ENCODE measurements around the gene GSTCD. TPM values are rescaled to one million over a fixed set of nuclear protein-coding genes. Genes with fewer than 3 reads are reported as not detected.

GSTCD gene
- total RNA-seq, 1 donor from 2014 or later = 9.1 TPM

GRCh38 chr4:105805501-105806120 is 97.0 kb downstream of the GSTCD start:
- TF ChIP-seq POLR2A (IDR thresholded peaks at IDR 0.05) (no peak), POLR2AphosphoS5 (IDR thresholded peaks at IDR 0.05; ENCODE audit: insufficient read depth in 1 of 2, low read depth in 1 of 2) (no peak), CTCF (IDR thresholded peaks at IDR 0.05) (no peak)
- Histone ChIP-seq H3K36me3 (no peaks in the 10 kb centered on the region), H3K27me3 (no peaks in the 10 kb centered on the region), H3K4me3 (no peak overlapping the region), H3K9me3 (no peaks in the 10 kb centered on the region), H3K4me1 (peaks cover 3% of the 10 kb centered on the region), H3K27ac (no peak overlapping the region)
- DNase-seq (ENCODE audit: extremely low spot score in 2 of 2) = no peak
- intact Hi-C loops (cut with DNase I) = no loop called here

GRCh38 chr4:105807496-105807895 is 98.9 kb downstream of the GSTCD start:
- Histone ChIP-seq H3K27ac (no peak overlapping the region), H3K36me3 (no peaks in the 10 kb centered on the region), H3K27me3 (no peaks in the 10 kb centered on the region), H3K4me3 (no peak overlapping the region), H3K9me3 (no peaks in the 10 kb centered on the region), H3K4me1 (peaks cover 3% of the 10 kb centered on the region)
- intact Hi-C loops (cut with DNase I) = no loop called here
- TF ChIP-seq POLR2A (IDR thresholded peaks at IDR 0.05) = no peak
- no peak for TF ChIP-seq POLR2AphosphoS5 (IDR thresholded peaks at IDR 0.05; ENCODE audit: insufficient read depth in 1 of 2, low read depth in 1 of 2)
- TF ChIP-seq CTCF (IDR thresholded peaks at IDR 0.05) = no peak
- no peak for DNase-seq (ENCODE audit: extremely low spot score in 2 of 2)

GRCh38 chr4:105808030-105808749 is 99.6 kb downstream of the GSTCD start:
- Histone ChIP-seq H3K36me3 (no peaks in the 10 kb centered on the region), H3K27me3 (no peaks in the 10 kb centered on the region), H3K27ac (no peak overlapping the region), H3K9me3 (no peaks in the 10 kb centered on the region), H3K4me1 (peaks cover 3% of the 10 kb centered on the region), H3K4me3 (peak overlapping the region; percentile 23 to 30)
- no peak for DNase-seq (ENCODE audit: extremely low spot score in 2 of 2)
- TF ChIP-seq POLR2A (IDR thresholded peaks at IDR 0.05) (no peak), POLR2AphosphoS5 (IDR thresholded peaks at IDR 0.05; ENCODE audit: insufficient read depth in 1 of 2, low read depth in 1 of 2) (no peak), CTCF (IDR thresholded peaks at IDR 0.05) (no peak)
- intact Hi-C loops (cut with DNase I) = no loop called here

- no peaks in the 10 kb centered on the region for H3K9me3 ChIP-seq
- H3K27ac ChIP-seq = no peak overlapping the region
- peak overlapping the region; percentile 23 to 30 for H3K4me3 ChIP-seq
- H3K4me1 ChIP-seq = peaks cover 3% of the 10 kb centered on the region
- no peak for DNase-seq (ENCODE audit: extremely low spot score in 2 of 2)
- intact Hi-C loops (cut with DNase I) = no loop called here
- no peaks in the 10 kb centered on the region for H3K36me3 ChIP-seq
- TF ChIP-seq POLR2AphosphoS5 (IDR thresholded peaks at IDR 0.05; ENCODE audit: insufficient read depth in 1 of 2, low read depth in 1 of 2) = no peak
- no peak for TF ChIP-seq CTCF (IDR thresholded peaks at IDR 0.05)
- TF ChIP-seq POLR2A (IDR thresholded peaks at IDR 0.05) = no peak
- H3K27me3 ChIP-seq = no peaks in the 10 kb centered on the region
These were observed 100.1 kb downstream of the GSTCD start for GRCh38 chr4:105808750-105809041.

- intact Hi-C loops (cut with DNase I) = no loop called here
- no peaks in the 10 kb centered on the region for H3K27me3 ChIP-seq
- no peak for DNase-seq (ENCODE audit: extremely low spot score in 2 of 2)
- TF ChIP-seq CTCF (IDR thresholded peaks at IDR 0.05) = no peak
- no peak for TF ChIP-seq POLR2AphosphoS5 (IDR thresholded peaks at IDR 0.05; ENCODE audit: insufficient read depth in 1 of 2, low read depth in 1 of 2)
- no peak for TF ChIP-seq POLR2A (IDR thresholded peaks at IDR 0.05)
- no peaks in the 10 kb centered on the region for H3K4me1 ChIP-seq
- H3K27ac ChIP-seq = no peak overlapping the region
- no peaks in the 10 kb centered on the region for H3K36me3 ChIP-seq
- H3K4me3 ChIP-seq = no peak overlapping the region
- H3K9me3 ChIP-seq = no peaks in the 10 kb centered on the region
These were observed 107.1 kb downstream of the GSTCD start for GRCh38 chr4:105815701-105816100.

All from vagina (tissue), 2 donors.